IPS-18c (cell line): ENCODE results near the gene KRTAP5-2.

Experiments
- H3K4me3 ChIP-seq: 2 replicates; pipeline ENCODE4 v1.7.0; 2013; ENCODE audit warnings: low read depth, mild to moderate bottlenecking, low read length, moderate library complexity; ENCODE audit not compliant: insufficient read depth
- H3K9me3 ChIP-seq: one replicate; pipeline ENCODE4 v1.6.1; 2013; ENCODE audit warnings: mild to moderate bottlenecking, low read length, moderate library complexity; ENCODE audit not compliant: control insufficient read depth, insufficient read depth

Gene KRTAP5-2

DNA sequence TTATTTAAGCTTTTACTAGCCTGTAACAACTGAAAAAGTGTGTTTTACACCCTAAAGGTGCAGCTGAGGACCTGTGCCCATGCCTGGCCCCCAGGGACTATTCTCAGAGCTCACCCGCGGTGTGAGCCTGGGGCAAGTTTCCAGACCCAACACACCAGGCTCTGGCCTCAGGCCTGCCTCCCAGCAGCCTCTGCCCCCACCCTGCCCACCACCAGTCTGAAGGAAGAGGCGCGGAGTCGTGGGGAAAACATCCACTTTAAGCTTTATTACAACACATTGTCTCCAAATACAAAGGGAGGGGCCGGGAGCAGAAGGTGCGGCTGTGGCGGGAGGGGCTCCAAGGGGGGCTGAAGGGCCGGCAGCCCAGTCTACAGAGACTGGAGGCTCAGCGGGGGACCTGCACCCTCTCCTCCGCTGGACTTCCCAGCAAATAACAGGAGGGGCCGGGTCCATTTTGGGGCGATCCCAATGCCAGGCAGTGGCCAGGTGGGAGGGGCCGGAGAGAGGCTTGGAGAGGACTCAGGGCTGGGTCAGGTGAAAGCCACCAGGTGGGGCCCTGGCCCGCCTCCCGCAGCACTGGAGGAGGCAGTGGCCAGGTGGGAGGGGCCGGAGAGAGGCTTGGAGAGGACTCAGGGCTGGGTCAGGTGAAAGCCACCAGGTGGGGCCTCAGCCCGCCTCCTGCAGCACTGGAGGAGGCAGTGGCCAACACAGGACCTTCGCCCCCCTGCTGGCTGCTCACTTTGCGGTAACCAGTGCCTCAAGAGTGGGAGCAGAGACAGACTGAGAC lies 44.1 kb downstream of the KRTAP5-2 start:
- Histone ChIP-seq H3K9me3 (no peaks in the 10 kb centered on the region), H3K4me3 (no peak overlapping the region)

- Histone ChIP-seq H3K9me3 (no peaks in the 10 kb centered on the region), H3K4me3 (no peak overlapping the region)
Measured at GRCh38 chr11:1549338-1550330, 48.5 kb downstream of the KRTAP5-2 start.

GRCh38 chr11:1548221-1549070 lies 49.6 kb downstream of the KRTAP5-2 start:
- Histone ChIP-seq H3K4me3 (peak overlapping the region; percentile 41), H3K9me3 (no peaks in the 10 kb centered on the region)

DNA sequence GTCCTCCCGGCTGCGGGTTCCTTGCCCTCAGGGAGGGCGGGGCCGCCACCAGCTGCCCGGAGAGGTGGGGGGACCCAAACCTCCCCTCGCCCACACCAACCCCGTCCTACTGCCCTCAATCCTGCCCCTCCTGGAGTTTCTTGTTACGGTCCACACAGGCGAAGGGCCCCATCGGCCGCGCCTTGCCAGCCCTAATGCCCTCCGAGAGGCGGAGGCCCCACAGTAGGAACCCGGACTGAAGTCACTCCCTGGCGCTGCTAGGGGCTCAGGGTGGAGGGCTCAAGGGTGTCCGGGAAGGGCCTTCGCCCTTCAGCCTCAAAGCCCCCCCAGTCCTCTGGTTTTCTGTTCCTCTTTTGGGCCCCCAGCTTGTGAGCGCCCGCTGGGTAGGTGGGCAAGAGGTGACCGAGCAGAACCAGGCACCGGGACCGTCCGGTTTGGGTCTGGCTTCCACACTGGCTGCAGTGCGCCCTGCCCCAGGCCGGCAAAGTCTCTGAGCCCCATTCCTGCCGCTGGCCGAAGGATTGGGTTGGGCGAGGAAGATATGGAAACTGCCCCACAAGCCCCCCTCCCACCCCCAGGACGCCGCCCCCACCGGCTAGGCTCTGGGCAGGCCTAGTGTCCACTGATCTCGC lies 50.5 kb downstream of the KRTAP5-2 start:
- peak overlapping the region; percentile 59 for H3K4me3 ChIP-seq
- H3K9me3 ChIP-seq: no peaks in the 10 kb centered on the region
